Endothelial cell of umbilical vein (primary cell): Measurements from ENCODE around the gene CACNA1B.

Experiments used
- CTCF ChIP-seq, 2 donors: IDR thresholded peaks; 1 replicate in 1 of 2; 2 replicates in 1 of 2; pipeline ENCODE4 v1.5.1; 2011; ENCODE audit warnings: low read length in 2 of 2, mild to moderate bottlenecking in 2 of 2, moderate library complexity in 2 of 2, control low read depth in 1 of 2, inconsistent platforms in 1 of 2, low read depth in 1 of 2; ENCODE audit not compliant: insufficient read depth in 1 of 2; ENCODE audit errors: extremely low read depth in 1 of 2
- EZH2 ChIP-seq: IDR thresholded peaks from 2 replicates; pipeline ENCODE4 v1.6.1; 2012; ENCODE audit warnings: borderline replicate concordance, low read depth, mild to moderate bottlenecking, moderate library complexity, low read length, inconsistent platforms; ENCODE audit not compliant: severe bottlenecking
- POLR2A ChIP-seq: IDR thresholded peaks from 2 replicates; pipeline ENCODE4 v1.6.1; 2012; ENCODE audit warnings: low read depth, mild to moderate bottlenecking, control low read depth, low read length
- POLR2AphosphoS5 ChIP-seq: IDR thresholded peaks from 2 replicates; pipeline ENCODE4 v1.6.1; 2012; ENCODE audit warnings: low read depth, mild to moderate bottlenecking, control low read depth, low read length, moderate library complexity; ENCODE audit not compliant: insufficient read depth

GRCh38 chr9:138083873-138084272, 206.3 kb downstream of the CACNA1B start:
- TF ChIP-seq POLR2AphosphoS5 (no peak), CTCF (IDR thresholded peaks at IDR 0.05; ENCODE audit: extremely low read depth in 1 of 2, insufficient read depth in 1 of 2, low read depth in 1 of 2, low read length in 2 of 2) (no peak), POLR2A (no peak), EZH2 (no peak)
